Activated B cell treated with CpG ODN at 0.5 μM for 24 hours (primary cell): Measurements from ENCODE around the gene RSPRY1. TPM values are rescaled to one million over a fixed set of nuclear protein-coding genes. Genes with fewer than 3 reads are reported as not detected.

Experiments used
- ATAC-seq: fragments of 200-7000 bp; cut with Tn5 transposase; one replicate; pipeline ENCODE4 v1.10.0; 2021; ENCODE audit warnings: low read depth, mild to moderate bottlenecking, moderate library complexity
- CTCF ChIA-PET: fragments of 350-600 bp; sonication (Branson Sonifier 250); formaldehyde crosslinking; loops from one replicate; lab custom pipeline; 2021; ENCODE audit warnings: antibody characterized with exemption; lab: Charles Lee
- POLR2A ChIA-PET: fragments of 350-600 bp; sonication (Branson Sonifier 250); formaldehyde crosslinking; loops from one replicate; lab custom pipeline; 2021; ENCODE audit warnings: antibody characterized with exemption; lab: Charles Lee
- DNase-seq: peaks from one replicate; pipeline ENCODE4 v3.0.0; 2022
- H3K27ac Mint-ChIP-seq: one replicate; pipeline ENCODE4 v1.8.0; 2020; ENCODE audit warnings: mixed read lengths
- H3K27me3 Mint-ChIP-seq: one replicate; pipeline ENCODE4 v1.8.0; 2021; ENCODE audit warnings: mixed read lengths
- H3K36me3 Mint-ChIP-seq: one replicate; pipeline ENCODE4 v1.8.0; 2021; ENCODE audit warnings: low read depth, mixed read lengths
- H3K4me1 Mint-ChIP-seq: one replicate; pipeline ENCODE4 v1.8.0; 2021; ENCODE audit warnings: mixed read lengths
- H3K4me3 Mint-ChIP-seq: one replicate; pipeline ENCODE4 v1.8.0; 2020; ENCODE audit warnings: mild to moderate bottlenecking, mixed read lengths
- H3K9me3 Mint-ChIP-seq: one replicate; pipeline ENCODE4 v1.8.0; 2020; ENCODE audit warnings: mixed read lengths
- CTCF ChIP-seq: fragments of 200-600 bp; IDR thresholded peaks from one replicate; pipeline ENCODE4 v1.8.0; 2022; ENCODE audit warnings: antibody characterized with exemption, mild to moderate bottlenecking
- intact Hi-C: fragments of 100-400 bp; cut with micrococcal nuclease; formaldehyde crosslinking; loops from one replicate; pipeline ENCODE4 v1.15.1; 2024
- total RNA-seq: library from RNA; stranded (reverse); gene quantifications from 2 replicates; pipeline ENCODE4 v1.2.3, GENCODE V29; 2022

RSPRY1 gene
- total RNA-seq, 1 donor from 2014 or later, result 39.9 TPM

- no peak for TF ChIP-seq CTCF
- H3K4me1 Mint-ChIP-seq, result peaks cover 8% of the 10 kb centered on the region
- no peaks in the 10 kb centered on the region for H3K9me3 Mint-ChIP-seq
- intact Hi-C loops, result no loop called here
- H3K27me3 Mint-ChIP-seq, result peaks cover 23% of the 10 kb centered on the region
- ChIA-PET CTCF (no interaction called here), POLR2A (no interaction called here)
- no peaks in the 10 kb centered on the region for H3K36me3 Mint-ChIP-seq
- DNase-seq, result no peak
- H3K27ac Mint-ChIP-seq, result no peak overlapping the region
- no peak overlapping the region for H3K4me3 Mint-ChIP-seq
- no peak for ATAC-seq
These were observed 96.5 kb downstream of the RSPRY1 start for GRCh38 chr16:57282510-57283213.

- peaks cover 6% of the 10 kb centered on the region for H3K4me1 Mint-ChIP-seq
- DNase-seq (no peak), ATAC-seq (no peak)
- no peak for TF ChIP-seq CTCF
- H3K9me3 Mint-ChIP-seq, result no peaks in the 10 kb centered on the region
- CTCF ChIA-PET, result no interaction called here
- H3K4me3 Mint-ChIP-seq, result peak overlapping the region; percentile 74
- intact Hi-C loops, result no loop called here
- POLR2A ChIA-PET, result interaction anchor here (1.0 kb wide), 1 partner anchor 27 kb away, joined by 3 read pairs; no protein-coding TSS in a partner anchor
- H3K36me3 Mint-ChIP-seq, result no peaks in the 10 kb centered on the region
- peaks cover 21% of the 10 kb centered on the region for H3K27me3 Mint-ChIP-seq
- H3K27ac Mint-ChIP-seq, result no peak overlapping the region
These were observed 97.3 kb downstream of the RSPRY1 start for GRCh38 chr16:57283214-57283958.

GRCh38 chr16:57283959-57284208 is 97.8 kb downstream of the RSPRY1 start:
- DNase-seq (no peak), ATAC-seq (no peak)
- Mint-ChIP-seq H3K4me1 (peaks cover 6% of the 10 kb centered on the region), H3K4me3 (peak overlapping the region; percentile 74), H3K9me3 (no peaks in the 10 kb centered on the region), H3K36me3 (no peaks in the 10 kb centered on the region), H3K27me3 (peaks cover 21% of the 10 kb centered on the region), H3K27ac (no peak overlapping the region)
- CTCF ChIA-PET, result no interaction called here
- intact Hi-C loops, result loop anchor here (1.0 to 2.0 kb wide), 2 partner anchors 15 to 39 kb away; partner anchors contain the start of gene ARL2BP
- POLR2A ChIA-PET, result interaction anchor here (1.0 kb wide), 1 partner anchor 27 kb away, joined by 3 read pairs; no protein-coding TSS in a partner anchor
- TF ChIP-seq CTCF, result no peak

- ChIA-PET POLR2A (interaction anchor here (1.0 to 1.6 kb wide), 2 partner anchors 28 to 99 kb away, joined by 3 read pairs; partner anchors contain the start of genes PSME3IP1 and RSPRY1), CTCF (interaction anchor here (1.1 kb wide), 1 partner anchor 132 kb away, joined by 3 read pairs; no protein-coding TSS in a partner anchor)
- TF ChIP-seq CTCF, result no peak
- Mint-ChIP-seq H3K36me3 (no peaks in the 10 kb centered on the region), H3K27ac (no peak within 1 kb of the TSS), H3K9me3 (no peaks in the 10 kb centered on the region), H3K4me3 (peak within 1 kb of the TSS; percentile 74), H3K4me1 (peaks cover 6% of the 10 kb centered on the region), H3K27me3 (peaks cover 21% of the 10 kb centered on the region)
- peak; percentile 61 for ATAC-seq
- intact Hi-C loops, result loop anchor here (1.0 to 2.0 kb wide), 2 partner anchors 15 to 40 kb away; partner anchors contain the start of gene ARL2BP
- peak; percentile 57 for DNase-seq
These were observed 98.3 kb downstream of the RSPRY1 start, which contains the start of gene PLLP for GRCh38 chr16:57284209-57284951. Gene PLLP, minus strand, starts transcription at chr16:57284672. Its CDS starts 132 bp downstream, at chr16:57284540.
